ENCODE data around the gene SPI1. TPM values are rescaled to one million over a fixed set of nuclear protein-coding genes. Genes with fewer than 3 reads are reported as not detected.

The SPI1 gene
- total RNA-seq, 1 experiment from 2014 or later: 0.22 TPM

GRCh38 chr11:47349521-47350095 is 28.7 kb downstream of the SPI1 start:
- H3F3A ChIP-seq (ENCODE audit: low read length, unreplicated experiment): no peaks in the 10 kb centered on the region
- POLR2A ChIA-PET (ENCODE audit: unreplicated experiment): no interaction called here
- DNase-seq: no peak
- no peaks in the 10 kb centered on the region for H3K36me3 ChIP-seq (ENCODE audit: low read depth, low read length)
- intact Hi-C loops (cut with micrococcal nuclease): no loop called here
- no peak overlapping the region for H2AFZ ChIP-seq (ENCODE audit: low read length)
- no TSS peak for BruUV-seq (replicated peaks)
- no peaks in the 10 kb centered on the region for H4K20me1 ChIP-seq (ENCODE audit: low read length)
- H3K9me3 ChIP-seq (ENCODE audit: low read length): no peaks in the 10 kb centered on the region
- H3K4me2 ChIP-seq (ENCODE audit: low read length): no peak overlapping the region
- TF ChIP-seq, protein P1, sequence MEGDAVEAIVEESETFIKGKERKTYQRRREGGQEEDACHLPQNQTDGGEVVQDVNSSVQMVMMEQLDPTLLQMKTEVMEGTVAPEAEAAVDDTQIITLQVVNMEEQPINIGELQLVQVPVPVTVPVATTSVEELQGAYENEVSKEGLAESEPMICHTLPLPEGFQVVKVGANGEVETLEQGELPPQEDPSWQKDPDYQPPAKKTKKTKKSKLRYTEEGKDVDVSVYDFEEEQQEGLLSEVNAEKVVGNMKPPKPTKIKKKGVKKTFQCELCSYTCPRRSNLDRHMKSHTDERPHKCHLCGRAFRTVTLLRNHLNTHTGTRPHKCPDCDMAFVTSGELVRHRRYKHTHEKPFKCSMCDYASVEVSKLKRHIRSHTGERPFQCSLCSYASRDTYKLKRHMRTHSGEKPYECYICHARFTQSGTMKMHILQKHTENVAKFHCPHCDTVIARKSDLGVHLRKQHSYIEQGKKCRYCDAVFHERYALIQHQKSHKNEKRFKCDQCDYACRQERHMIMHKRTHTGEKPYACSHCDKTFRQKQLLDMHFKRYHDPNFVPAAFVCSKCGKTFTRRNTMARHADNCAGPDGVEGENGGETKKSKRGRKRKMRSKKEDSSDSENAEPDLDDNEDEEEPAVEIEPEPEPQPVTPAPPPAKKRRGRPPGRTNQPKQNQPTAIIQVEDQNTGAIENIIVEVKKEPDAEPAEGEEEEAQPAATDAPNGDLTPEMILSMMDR (conservative IDR thresholded peaks at IDR 0.05; ENCODE audit: low read depth, low read length): no peak
- TF ChIP-seq EZH2phosphoT487 (IDR thresholded peaks at IDR 0.05; ENCODE audit: borderline replicate concordance, low read length) (no peak), EZH2 (IDR thresholded peaks at IDR 0.05; ENCODE audit: low read length, unreplicated experiment) (no peak)
- CTCF ChIA-PET: interaction anchor here (0.6 kb wide), 1 partner anchor 155 kb away, joined by 3 read pairs; no protein-coding TSS in a partner anchor
- no peak overlapping the region for H3K9ac ChIP-seq (ENCODE audit: low read length)
- H3K4me3 ChIP-seq (ENCODE audit: low read length): no peak overlapping the region
- no peaks in the 10 kb centered on the region for H3K27me3 ChIP-seq (ENCODE audit: low read length)
- H3K9me2 ChIP-seq (replicated peaks; ENCODE audit: low read length): no peaks in the 10 kb centered on the region
- no peak for ATAC-seq
- H3K4me1 ChIP-seq (ENCODE audit: insufficient read depth, low read length): no peaks in the 10 kb centered on the region
- no peaks in the 10 kb centered on the region for H3K79me2 ChIP-seq (ENCODE audit: low read length)
- H3K27ac ChIP-seq (ENCODE audit: low read length): no peak overlapping the region

DNA sequence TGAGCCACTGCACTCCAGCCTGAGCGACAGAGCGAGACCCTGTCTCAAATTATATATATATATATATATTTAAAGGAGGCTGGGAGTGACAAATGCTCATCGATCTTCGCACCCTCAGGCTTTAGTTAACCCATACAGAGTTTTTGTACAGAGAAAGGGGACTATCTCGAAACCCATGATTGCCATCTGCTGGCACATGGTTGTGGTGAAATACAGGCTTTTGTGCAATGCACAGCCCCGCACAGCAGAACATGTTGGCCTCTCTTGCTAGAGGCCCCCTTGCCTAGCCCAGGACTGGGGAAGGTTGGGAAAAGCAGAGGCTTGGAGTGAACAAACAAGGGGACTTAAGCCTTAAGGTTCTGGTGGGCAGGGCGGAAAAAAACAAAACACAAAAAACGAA is 29.5 kb downstream of the SPI1 start:
- no peak overlapping the region for H3K4me2 ChIP-seq (ENCODE audit: low read length)
- H3K79me2 ChIP-seq (ENCODE audit: low read length): no peaks in the 10 kb centered on the region
- POLR2A ChIA-PET (ENCODE audit: unreplicated experiment): no interaction called here
- no peak overlapping the region for H3K9ac ChIP-seq (ENCODE audit: low read length)
- H3F3A ChIP-seq (ENCODE audit: low read length, unreplicated experiment): no peaks in the 10 kb centered on the region
- intact Hi-C loops (cut with micrococcal nuclease): no loop called here
- CTCF ChIA-PET: no interaction called here
- no peaks in the 10 kb centered on the region for H3K36me3 ChIP-seq (ENCODE audit: low read depth, low read length)
- no peak overlapping the region for H3K27ac ChIP-seq (ENCODE audit: low read length)
- no peak overlapping the region for H3K4me3 ChIP-seq (ENCODE audit: low read length)
- no peak overlapping the region for H2AFZ ChIP-seq (ENCODE audit: low read length)
- BruUV-seq (replicated peaks): no TSS peak
- no peaks in the 10 kb centered on the region for H4K20me1 ChIP-seq (ENCODE audit: low read length)
- H3K9me3 ChIP-seq (ENCODE audit: low read length): no peaks in the 10 kb centered on the region
- no peaks in the 10 kb centered on the region for H3K9me2 ChIP-seq (replicated peaks; ENCODE audit: low read length)
- ATAC-seq: peak; percentile 65
- no peaks in the 10 kb centered on the region for H3K27me3 ChIP-seq (ENCODE audit: low read length)
- TF ChIP-seq EZH2 (IDR thresholded peaks at IDR 0.05; ENCODE audit: low read length, unreplicated experiment): no peak
- TF ChIP-seq, protein P1 (conservative IDR thresholded peaks at IDR 0.05; ENCODE audit: low read depth, low read length): peak; percentile 43
- no peak for TF ChIP-seq EZH2phosphoT487 (IDR thresholded peaks at IDR 0.05; ENCODE audit: borderline replicate concordance, low read length)
- H3K4me1 ChIP-seq (ENCODE audit: insufficient read depth, low read length): no peaks in the 10 kb centered on the region
- DNase-seq: peak; percentile 49

DNA sequence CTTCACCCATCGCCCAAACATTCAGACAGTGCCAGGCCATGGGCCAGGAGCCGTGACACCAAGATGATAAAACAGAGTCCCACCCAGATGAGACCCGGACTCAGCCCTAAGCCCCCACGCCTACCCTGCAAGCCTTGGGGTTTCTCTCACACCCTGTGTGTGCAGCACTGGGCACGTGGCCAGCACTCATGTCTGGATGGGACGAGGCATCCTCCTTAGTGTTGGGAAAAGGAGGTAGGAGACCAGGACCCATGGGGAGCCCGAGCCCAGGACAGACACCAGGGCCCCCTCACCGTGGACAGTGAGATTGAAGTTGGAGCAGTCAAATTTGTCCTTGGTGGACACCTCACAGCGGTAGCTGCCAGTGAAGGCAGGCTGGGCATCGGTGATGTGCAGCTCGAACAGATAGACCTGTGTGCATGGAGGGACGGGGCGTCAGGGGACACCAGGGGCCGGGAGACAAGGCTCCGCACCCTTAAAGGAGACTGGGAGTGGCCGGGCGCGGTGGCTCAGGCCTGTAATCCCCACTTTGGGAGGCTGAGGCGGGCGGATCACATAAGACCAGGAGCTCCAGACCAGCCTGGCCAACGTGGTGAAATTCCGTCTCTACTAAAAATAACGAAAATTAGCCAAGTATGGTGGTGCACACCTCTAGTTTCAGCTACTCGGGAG is 30.1 kb downstream of the SPI1 start:
- no peaks in the 10 kb centered on the region for H3K36me3 ChIP-seq (ENCODE audit: low read depth, low read length)
- H3K9ac ChIP-seq (ENCODE audit: low read length): no peak overlapping the region
- H3K4me3 ChIP-seq (ENCODE audit: low read length): no peak overlapping the region
- H3F3A ChIP-seq (ENCODE audit: low read length, unreplicated experiment): no peaks in the 10 kb centered on the region
- H4K20me1 ChIP-seq (ENCODE audit: low read length): no peaks in the 10 kb centered on the region
- no peaks in the 10 kb centered on the region for H3K9me2 ChIP-seq (replicated peaks; ENCODE audit: low read length)
- no peaks in the 10 kb centered on the region for H3K79me2 ChIP-seq (ENCODE audit: low read length)
- no peak for ATAC-seq
- no peaks in the 10 kb centered on the region for H3K9me3 ChIP-seq (ENCODE audit: low read length)
- ChIA-PET CTCF (no interaction called here), POLR2A (ENCODE audit: unreplicated experiment) (no interaction called here)
- H2AFZ ChIP-seq (ENCODE audit: low read length): no peak overlapping the region
- TF ChIP-seq, protein P1 (conservative IDR thresholded peaks at IDR 0.05; ENCODE audit: low read depth, low read length): no peak
- TF ChIP-seq EZH2phosphoT487 (IDR thresholded peaks at IDR 0.05; ENCODE audit: borderline replicate concordance, low read length): no peak
- H3K27me3 ChIP-seq (ENCODE audit: low read length): no peaks in the 10 kb centered on the region
- H3K27ac ChIP-seq (ENCODE audit: low read length): no peak overlapping the region
- no peak for DNase-seq
- BruUV-seq (replicated peaks): no TSS peak
- intact Hi-C loops (cut with micrococcal nuclease): no loop called here
- H3K4me2 ChIP-seq (ENCODE audit: low read length): no peak overlapping the region
- H3K4me1 ChIP-seq (ENCODE audit: insufficient read depth, low read length): no peaks in the 10 kb centered on the region

All from PC-3 (cell line).